SK-N-SH treated with all-trans-retinoic acid at 6 μM for 48 hours (cell line): ENCODE data around the gene TLR9.

Experiments
- ATAC-seq: fragments of 200-7000 bp; cut with Tn5 transposase; 3 replicates; pipeline ENCODE4 v1.9.1; 2020; ENCODE audit warnings: mild to moderate bottlenecking, moderate library complexity
- BACH2 ChIP-seq: fragments of 250-450 bp; sonication (Bioruptor Pico); IDR thresholded peaks from 2 replicates; pipeline ENCODE4 v1.9.0; 2021; ENCODE audit warnings: mild to moderate bottlenecking, borderline replicate concordance
- CREB5 ChIP-seq: fragments of 250-450 bp; sonication (Bioruptor Pico); IDR thresholded peaks from 2 replicates; pipeline ENCODE4 v1.5.1; 2020; ENCODE audit warnings: low read depth, mild to moderate bottlenecking, moderate library complexity
- CSDC2 ChIP-seq: fragments of 250-450 bp; sonication (Bioruptor Pico); IDR thresholded peaks from 2 replicates; pipeline ENCODE4 v1.5.0; 2020; ENCODE audit warnings: mild to moderate bottlenecking, moderate library complexity
- CSRNP3 ChIP-seq: fragments of 250-450 bp; sonication (Bioruptor Pico); IDR thresholded peaks from 2 replicates; pipeline ENCODE4 v1.5.1; 2021; ENCODE audit warnings: mild to moderate bottlenecking, moderate library complexity
- ESRRG ChIP-seq: fragments of 250-450 bp; sonication (Bioruptor Pico); IDR thresholded peaks from 2 replicates; pipeline ENCODE4 v1.6.1; 2021; ENCODE audit warnings: mild to moderate bottlenecking
- GLIS3 ChIP-seq: fragments of 250-450 bp; sonication (Bioruptor Pico); IDR thresholded peaks from 2 replicates; pipeline ENCODE4 v1.5.0; 2020; ENCODE audit warnings: mild to moderate bottlenecking, moderate library complexity
- ISL1 ChIP-seq: fragments of 250-450 bp; sonication (Bioruptor Pico); IDR thresholded peaks from 2 replicates; pipeline ENCODE4 v2.1.2; 2022; ENCODE audit warnings: mild to moderate bottlenecking, moderate library complexity
- OSR1 ChIP-seq: fragments of 250-450 bp; sonication (Bioruptor Pico); IDR thresholded peaks from 2 replicates; pipeline ENCODE4 v1.8.0; 2022; ENCODE audit warnings: moderate library complexity, mild to moderate bottlenecking, inconsistent platforms
- PATZ1 ChIP-seq: fragments of 250-450 bp; sonication (Bioruptor Pico); IDR thresholded peaks from 2 replicates; pipeline ENCODE4 v1.8.0; 2020; ENCODE audit warnings: mild to moderate bottlenecking, moderate library complexity, borderline replicate concordance
- POU6F1 ChIP-seq: fragments of 250-450 bp; sonication (Bioruptor Pico); IDR thresholded peaks from 2 replicates; pipeline ENCODE4 v1.8.0; 2021; ENCODE audit warnings: low read depth, mild to moderate bottlenecking, moderate library complexity, borderline replicate concordance
- PPARA ChIP-seq: fragments of 250-450 bp; sonication (Bioruptor Pico); IDR thresholded peaks from 2 replicates; pipeline ENCODE4 v1.5.0; 2020; ENCODE audit warnings: mild to moderate bottlenecking, borderline replicate concordance
- RARB ChIP-seq: fragments of 250-450 bp; sonication (Bioruptor Pico); IDR thresholded peaks from 2 replicates; pipeline ENCODE4 v1.8.0; 2021; ENCODE audit warnings: mild to moderate bottlenecking, moderate library complexity
- SNAI2 ChIP-seq: fragments of 250-450 bp; sonication (Bioruptor Pico); IDR thresholded peaks from 2 replicates; pipeline ENCODE4 v1.5.0; 2020; ENCODE audit warnings: mild to moderate bottlenecking, moderate library complexity
- TCF4 ChIP-seq: fragments of 250-450 bp; sonication (Bioruptor Pico); IDR thresholded peaks from 2 replicates; pipeline ENCODE4 v1.8.0; 2021; ENCODE audit warnings: mild to moderate bottlenecking, moderate library complexity, borderline replicate concordance
- TOX ChIP-seq: fragments of 250-450 bp; sonication (Bioruptor Pico); IDR thresholded peaks from 2 replicates; pipeline ENCODE4 v1.8.0; 2021; ENCODE audit warnings: mild to moderate bottlenecking, moderate library complexity, borderline replicate concordance
- TSHZ2 ChIP-seq: fragments of 250-450 bp; sonication (Bioruptor Pico); IDR thresholded peaks from 2 replicates; pipeline ENCODE4 v1.5.0; 2020; ENCODE audit warnings: mild to moderate bottlenecking, moderate library complexity
- ZC3H10 ChIP-seq: fragments of 250-450 bp; sonication (Bioruptor Pico); IDR thresholded peaks from 2 replicates; pipeline ENCODE4 v1.5.1; 2021; ENCODE audit warnings: mild to moderate bottlenecking, moderate library complexity
- ZFP3 ChIP-seq: fragments of 250-450 bp; sonication (Bioruptor Pico); IDR thresholded peaks from 2 replicates; pipeline ENCODE4 v1.5.0; 2020; ENCODE audit warnings: mild to moderate bottlenecking, moderate library complexity
- ZFP30 ChIP-seq: fragments of 450-650 bp; formaldehyde crosslinking; IDR thresholded peaks from 2 replicates; pipeline ENCODE4 v1.5.0; 2022; ENCODE audit warnings: mild to moderate bottlenecking, moderate library complexity
- ZNF565 ChIP-seq: fragments of 450-650 bp; formaldehyde crosslinking; conservative IDR thresholded peaks from 2 replicates; pipeline ENCODE4 v1.5.0; 2020; ENCODE audit warnings: low read depth, mild to moderate bottlenecking, moderate library complexity
- ZNF8 ChIP-seq: fragments of 450-650 bp; formaldehyde crosslinking; IDR thresholded peaks from 2 replicates; pipeline ENCODE4 v1.5.0; 2020; ENCODE audit warnings: mild to moderate bottlenecking, moderate library complexity

TLR9 gene

GRCh38 chr3:52213005-52213404 is 12.4 kb downstream of the TLR9 start:
- TF ChIP-seq PATZ1 (CRISPR knock-in tag), result no peak
- no peak for TF ChIP-seq BACH2 (CRISPR knock-in tag)
- no peak for TF ChIP-seq RARB (CRISPR knock-in tag)
- no peak for TF ChIP-seq SNAI2
- TF ChIP-seq GLIS3, result no peak
- no peak for TF ChIP-seq ZFP3
- no peak for TF ChIP-seq POU6F1 (CRISPR knock-in tag)
- no peak for TF ChIP-seq OSR1 (CRISPR knock-in tag)
- no peak for TF ChIP-seq ISL1 (CRISPR knock-in tag)
- no peak for TF ChIP-seq CSRNP3
- TF ChIP-seq PPARA (CRISPR knock-in tag), result no peak
- no peak for TF ChIP-seq ESRRG (CRISPR knock-in tag)
- no peak for TF ChIP-seq CREB5 (CRISPR knock-in tag)
- no peak for TF ChIP-seq ZNF8
- TF ChIP-seq ZNF565 (CRISPR knock-in tag), result no peak
- no peak for TF ChIP-seq ZC3H10 (CRISPR knock-in tag)
- no peak for TF ChIP-seq TCF4 (CRISPR knock-in tag)
- TF ChIP-seq CSDC2 (CRISPR knock-in tag), result no peak
- no peak for ATAC-seq

- ATAC-seq, result no peak
Measured at GRCh38 chr3:52211268-52211891, 14.1 kb downstream of the TLR9 start.

More at GRCh38 chr3:52211268-52211891, 14.1 kb downstream of the TLR9 start:
- TF ChIP-seq CSDC2 (CRISPR knock-in tag) (no peak), ZNF565 (CRISPR knock-in tag) (no peak), GLIS3 (no peak), ZNF8 (no peak), TSHZ2 (CRISPR knock-in tag) (no peak), TOX (no peak), PATZ1 (CRISPR knock-in tag) (no peak), TCF4 (CRISPR knock-in tag) (no peak), ZFP30 (CRISPR knock-in tag) (no peak), RARB (CRISPR knock-in tag) (no peak), PPARA (CRISPR knock-in tag) (no peak), POU6F1 (CRISPR knock-in tag) (no peak)
